ENCODE measurements around the gene FBXO41.

FBXO41 gene

GRCh38 chr2:73286134-73286655 lies 1.9 kb upstream of the FBXO41 start:
- TF ChIP-seq CTCF (conservative IDR thresholded peaks at IDR 0.05) (no peak), ZFX (IDR thresholded peaks at IDR 0.05) (no peak)

GRCh38 chr2:73285159-73285739 lies 971 bp upstream of the FBXO41 start:
- TF ChIP-seq ZFX (IDR thresholded peaks at IDR 0.05) (no peak), CTCF (conservative IDR thresholded peaks at IDR 0.05) (no peak)
- H3K27ac ChIP-seq = no peak overlapping the region

More at GRCh38 chr2:73286134-73286655, 1.9 kb upstream of the FBXO41 start:
- no peak overlapping the region for H3K27ac ChIP-seq

GRCh38 chr2:73283545-73284295 lies 558 bp downstream of the FBXO41 start:
- H3K27ac ChIP-seq = peak overlapping the region; percentile 72

GRCh38 chr2:73282924-73283544 lies 1.2 kb downstream of the FBXO41 start:
- peak overlapping the region; percentile 72 for H3K27ac ChIP-seq
- TF ChIP-seq CTCF (conservative IDR thresholded peaks at IDR 0.05) (no peak), ZFX (IDR thresholded peaks at IDR 0.05) (no peak)

More at GRCh38 chr2:73283545-73284295, 558 bp downstream of the FBXO41 start:
- TF ChIP-seq CTCF (conservative IDR thresholded peaks at IDR 0.05) = no peak
- no peak for TF ChIP-seq ZFX (IDR thresholded peaks at IDR 0.05)

- no peak for TF ChIP-seq ZFX (IDR thresholded peaks at IDR 0.05)
- TF ChIP-seq CTCF (conservative IDR thresholded peaks at IDR 0.05) = no peak
These were observed 3.0 kb downstream of the FBXO41 start for GRCh38 chr2:73281244-73281643.

GRCh38 chr2:73279852-73280251 lies 4.4 kb downstream of the FBXO41 start:
- TF ChIP-seq CTCF (conservative IDR thresholded peaks at IDR 0.05) (no peak), ZFX (IDR thresholded peaks at IDR 0.05) (no peak)
- no peak overlapping the region for H3K27ac ChIP-seq

More at GRCh38 chr2:73281244-73281643, 3.0 kb downstream of the FBXO41 start:
- H3K27ac ChIP-seq = no peak overlapping the region

- no peak overlapping the region for H3K27ac ChIP-seq
- TF ChIP-seq ZFX (IDR thresholded peaks at IDR 0.05) (no peak), CTCF (conservative IDR thresholded peaks at IDR 0.05) (no peak)
These were observed 12.0 kb downstream of the FBXO41 start for GRCh38 chr2:73272270-73272669.
